ENCODE measurements around the gene PAX3.

DNA sequence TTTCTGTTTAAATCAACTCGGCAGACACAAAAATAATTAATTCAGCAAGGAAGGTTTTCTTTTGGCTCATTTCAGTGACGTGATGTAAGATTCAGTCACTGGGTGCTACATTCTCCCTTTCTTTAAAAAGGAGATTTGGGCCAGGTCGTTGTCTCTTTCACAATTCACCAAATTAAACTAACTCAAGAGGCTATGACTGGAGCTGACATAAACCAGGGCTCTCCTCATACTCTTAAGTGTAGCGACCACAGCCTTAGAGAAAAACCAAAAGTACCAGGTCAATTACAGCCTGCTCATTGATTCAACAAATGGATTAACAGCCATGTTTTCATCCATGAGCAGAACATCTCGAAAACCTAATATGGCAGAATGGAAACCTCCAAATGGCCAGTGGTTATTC lies 85.7 kb downstream of the PAX3 start:
- TF ChIP-seq, protein P1, sequence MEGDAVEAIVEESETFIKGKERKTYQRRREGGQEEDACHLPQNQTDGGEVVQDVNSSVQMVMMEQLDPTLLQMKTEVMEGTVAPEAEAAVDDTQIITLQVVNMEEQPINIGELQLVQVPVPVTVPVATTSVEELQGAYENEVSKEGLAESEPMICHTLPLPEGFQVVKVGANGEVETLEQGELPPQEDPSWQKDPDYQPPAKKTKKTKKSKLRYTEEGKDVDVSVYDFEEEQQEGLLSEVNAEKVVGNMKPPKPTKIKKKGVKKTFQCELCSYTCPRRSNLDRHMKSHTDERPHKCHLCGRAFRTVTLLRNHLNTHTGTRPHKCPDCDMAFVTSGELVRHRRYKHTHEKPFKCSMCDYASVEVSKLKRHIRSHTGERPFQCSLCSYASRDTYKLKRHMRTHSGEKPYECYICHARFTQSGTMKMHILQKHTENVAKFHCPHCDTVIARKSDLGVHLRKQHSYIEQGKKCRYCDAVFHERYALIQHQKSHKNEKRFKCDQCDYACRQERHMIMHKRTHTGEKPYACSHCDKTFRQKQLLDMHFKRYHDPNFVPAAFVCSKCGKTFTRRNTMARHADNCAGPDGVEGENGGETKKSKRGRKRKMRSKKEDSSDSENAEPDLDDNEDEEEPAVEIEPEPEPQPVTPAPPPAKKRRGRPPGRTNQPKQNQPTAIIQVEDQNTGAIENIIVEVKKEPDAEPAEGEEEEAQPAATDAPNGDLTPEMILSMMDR (IDR thresholded peaks at IDR 0.05) = no peak
- no peak for TF ChIP-seq POLR2A (IDR thresholded peaks at IDR 0.05)
- no peak for TF ChIP-seq POLR2AphosphoS5 (IDR thresholded peaks at IDR 0.05)

Measured in breast epithelium (tissue), 3 donors.